Liver (tissue), 9 donors: ENCODE measurements around the gene OGFR. TPM values are rescaled to one million over a fixed set of nuclear protein-coding genes. Genes with fewer than 3 reads are reported as not detected.

ENCODE experiments used
- DNase-seq: peaks from one replicate; pipeline ENCODE4 v3.0.0-alpha.2; 2017; ENCODE audit warnings: low spot score
- H3K27ac ChIP-seq, 2 donors: one replicate each; pipeline ENCODE4 v1.7.0; 2013; ENCODE audit warnings: inconsistent platforms in 2 of 2, low read length in 2 of 2, control low read depth in 1 of 2, low read depth in 1 of 2, mild to moderate bottlenecking in 1 of 2
- H3K27me3 ChIP-seq, 4 donors: one replicate each; pipeline versions ENCODE4 v1.6.1 to v1.7.0; 2013; ENCODE audit warnings: low read length in 3 of 4, inconsistent platforms in 1 of 4, mild to moderate bottlenecking in 1 of 4, moderate library complexity in 1 of 4; ENCODE audit not compliant: control insufficient read depth in 4 of 4, insufficient read depth in 4 of 4
- H3K36me3 ChIP-seq, 4 donors: one replicate each; pipeline versions ENCODE4 v1.6.1 to v1.7.0; 2013; ENCODE audit warnings: low read length in 3 of 4, mild to moderate bottlenecking in 3 of 4, low read depth in 1 of 4, moderate library complexity in 1 of 4; ENCODE audit not compliant: control insufficient read depth in 4 of 4, insufficient read depth in 3 of 4
- H3K4me1 ChIP-seq, 4 donors: one replicate each; pipeline versions ENCODE4 v1.6.1 to v1.7.0; 2013; ENCODE audit warnings: low read length in 3 of 4, mild to moderate bottlenecking in 3 of 4, moderate library complexity in 1 of 4; ENCODE audit not compliant: control insufficient read depth in 4 of 4, insufficient read depth in 4 of 4
- H3K4me3 ChIP-seq, 3 donors: one replicate each; pipeline versions ENCODE4 v1.6.1 to v1.7.0; 2013; ENCODE audit warnings: low read length in 3 of 3, control low read depth in 1 of 3, low read depth in 1 of 3, mild to moderate bottlenecking in 1 of 3
- H3K9ac ChIP-seq, 2 donors: one replicate each; pipeline ENCODE4 v1.7.0; 2013; ENCODE audit warnings: low read length in 2 of 2, mild to moderate bottlenecking in 2 of 2, moderate library complexity in 2 of 2, control low read depth in 1 of 2, low read depth in 1 of 2
- H3K9me3 ChIP-seq, 4 donors: one replicate each; pipeline versions ENCODE4 v1.6.1 to v1.7.0; 2013; ENCODE audit warnings: low read length in 3 of 4; ENCODE audit not compliant: control insufficient read depth in 4 of 4
- ATF3 ChIP-seq: IDR thresholded peaks from 2 replicates; pipeline ENCODE4 v1.6.1; 2016; ENCODE audit warnings: antibody characterized with exemption
- EGR1 ChIP-seq, 2 donors: IDR thresholded peaks; 2 replicates each; pipeline ENCODE4 v1.6.1; 2016 to 2018; ENCODE audit warnings: antibody characterized with exemption in 2 of 2, low read depth in 2 of 2
- FOXA1 ChIP-seq: IDR thresholded peaks from 2 replicates; pipeline ENCODE4 v1.6.1; 2016; ENCODE audit warnings: antibody characterized with exemption
- FOXA2 ChIP-seq: IDR thresholded peaks from 2 replicates; pipeline ENCODE4 v1.6.1; 2016; ENCODE audit warnings: antibody characterized with exemption
- GABPA ChIP-seq, 2 donors: IDR thresholded peaks in 1 of 2; conservative IDR thresholded peaks in 1 of 2; 2 replicates each; pipeline ENCODE4 v1.6.1; 2016; ENCODE audit warnings: antibody characterized with exemption in 2 of 2, mild to moderate bottlenecking in 1 of 2, moderate library complexity in 1 of 2
- HNF4A ChIP-seq, 2 donors: conservative IDR thresholded peaks; 2 replicates each; pipeline ENCODE4 v1.6.1; 2016; ENCODE audit warnings: antibody characterized with exemption in 2 of 2, mild to moderate bottlenecking in 2 of 2
- HNF4G ChIP-seq: IDR thresholded peaks from 2 replicates; pipeline ENCODE4 v1.6.1; 2016; ENCODE audit warnings: antibody characterized with exemption
- JUND ChIP-seq, 2 donors: IDR thresholded peaks; 2 replicates each; pipeline ENCODE4 v1.6.1; 2016; ENCODE audit warnings: antibody characterized with exemption in 2 of 2
- MAX ChIP-seq: IDR thresholded peaks from 2 replicates; pipeline ENCODE4 v1.6.1; 2016; ENCODE audit warnings: antibody characterized with exemption
- NR2F2 ChIP-seq: IDR thresholded peaks from 2 replicates; pipeline ENCODE4 v1.6.1; 2016; ENCODE audit warnings: antibody characterized with exemption
- RAD21 ChIP-seq, 2 donors: IDR thresholded peaks; 2 replicates each; pipeline ENCODE4 v1.6.1; 2016; ENCODE audit warnings: antibody characterized with exemption in 2 of 2, mild to moderate bottlenecking in 2 of 2
- RXRA ChIP-seq, 2 donors: IDR thresholded peaks; 2 replicates each; pipeline ENCODE4 v1.6.1; 2017 to 2018; ENCODE audit warnings: antibody characterized with exemption in 2 of 2, mild to moderate bottlenecking in 1 of 2
- SP1 ChIP-seq: IDR thresholded peaks from 2 replicates; pipeline ENCODE4 v1.6.1; 2018; ENCODE audit warnings: antibody characterized with exemption, mild to moderate bottlenecking
- TAF1 ChIP-seq: conservative IDR thresholded peaks from 2 replicates; pipeline ENCODE4 v1.6.1; 2016; ENCODE audit warnings: antibody characterized with exemption, mild to moderate bottlenecking
- YY1 ChIP-seq: IDR thresholded peaks from 2 replicates; pipeline ENCODE4 v1.6.1; 2016; ENCODE audit warnings: antibody characterized with exemption, mild to moderate bottlenecking
- ZBTB33 ChIP-seq: IDR thresholded peaks from 2 replicates; pipeline ENCODE4 v1.6.1; 2016; ENCODE audit warnings: antibody characterized with exemption
- WGBS: extraction: QIAGEN DNeasy Blood & Tissue Kit; methylation state at CpG from one replicate; pipeline ENCODE4 v1.1.7; 2013; 5-methylcytosine and 5-hydroxymethylcytosine counted together
- polyA plus RNA-seq, 2 donors: library from polyadenylated mRNA; stranded (reverse) in 1 of 2; unstranded in 1 of 2; fragments of 200-250 nt in 1 of 2; fragments of >200 nt in 1 of 2; fragmentation: Nextera tagmentation in 1 of 2; extraction: Ambion mirVana in 1 of 2; gene quantifications; one replicate each; pipeline versions ENCODE4 v1.2.1 to v1.2.3, GENCODE V29; 2013 to 2015
- total RNA-seq, 2 donors: library from RNA; depleted of rRNA; stranded (reverse); fragments of >200 nt; gene quantifications; one replicate each; pipeline ENCODE4 v1.2.3, GENCODE V29; 2014
- TF ChIP-seq, protein P1 (sequence below): IDR thresholded peaks from 2 replicates; pipeline ENCODE4 v1.6.1; 2016; ENCODE audit warnings: antibody characterized with exemption, mild to moderate bottlenecking
- donor health status: healthy.
- donor health status: healthy.
- donor health status: healthy.
- donor health status: healthy.
- donor health status: healthy.

OGFR gene
- total RNA-seq (10 to 100 TPM; 22.8 to 59.4 TPM), polyA plus RNA-seq (10 to 100 TPM in 1 of 2 donors, 1 to 10 TPM in 1; 5.9 to 35.9 TPM)

GRCh38 chr20:62804627-62805154 is at the start of gene OGFR:
TSS of gene OGFR (plus strand) at chr20:62804835. CDS start at chr20:62804860, 25 bp downstream.
- DNase-seq = peak; percentile 74
- no peaks in the 10 kb centered on the region for H3K27me3 ChIP-seq
- no peaks in the 10 kb centered on the region for H3K9me3 ChIP-seq
- under 1% methylated on average over 77 of the region's 77 CpGs for WGBS
- peak within 1 kb of the TSS; percentile 83 to 94 (median 94) for H3K4me3 ChIP-seq
- H3K27ac ChIP-seq = peak within 1 kb of the TSS; percentile 96
- peaks cover 11 to 29% (median 18%) of the 10 kb centered on the region in 4 donors for H3K36me3 ChIP-seq
- H3K9ac ChIP-seq = peak within 1 kb of the TSS; percentile 78 to 84
- peaks cover 17 to 46% (median 30%) of the 10 kb centered on the region in 4 donors for H3K4me1 ChIP-seq
- no peak for TF ChIP-seq EGR1 (IDR thresholded peaks at IDR 0.05; ENCODE audit: low read depth in 2 of 2)
- TF ChIP-seq, protein P1, sequence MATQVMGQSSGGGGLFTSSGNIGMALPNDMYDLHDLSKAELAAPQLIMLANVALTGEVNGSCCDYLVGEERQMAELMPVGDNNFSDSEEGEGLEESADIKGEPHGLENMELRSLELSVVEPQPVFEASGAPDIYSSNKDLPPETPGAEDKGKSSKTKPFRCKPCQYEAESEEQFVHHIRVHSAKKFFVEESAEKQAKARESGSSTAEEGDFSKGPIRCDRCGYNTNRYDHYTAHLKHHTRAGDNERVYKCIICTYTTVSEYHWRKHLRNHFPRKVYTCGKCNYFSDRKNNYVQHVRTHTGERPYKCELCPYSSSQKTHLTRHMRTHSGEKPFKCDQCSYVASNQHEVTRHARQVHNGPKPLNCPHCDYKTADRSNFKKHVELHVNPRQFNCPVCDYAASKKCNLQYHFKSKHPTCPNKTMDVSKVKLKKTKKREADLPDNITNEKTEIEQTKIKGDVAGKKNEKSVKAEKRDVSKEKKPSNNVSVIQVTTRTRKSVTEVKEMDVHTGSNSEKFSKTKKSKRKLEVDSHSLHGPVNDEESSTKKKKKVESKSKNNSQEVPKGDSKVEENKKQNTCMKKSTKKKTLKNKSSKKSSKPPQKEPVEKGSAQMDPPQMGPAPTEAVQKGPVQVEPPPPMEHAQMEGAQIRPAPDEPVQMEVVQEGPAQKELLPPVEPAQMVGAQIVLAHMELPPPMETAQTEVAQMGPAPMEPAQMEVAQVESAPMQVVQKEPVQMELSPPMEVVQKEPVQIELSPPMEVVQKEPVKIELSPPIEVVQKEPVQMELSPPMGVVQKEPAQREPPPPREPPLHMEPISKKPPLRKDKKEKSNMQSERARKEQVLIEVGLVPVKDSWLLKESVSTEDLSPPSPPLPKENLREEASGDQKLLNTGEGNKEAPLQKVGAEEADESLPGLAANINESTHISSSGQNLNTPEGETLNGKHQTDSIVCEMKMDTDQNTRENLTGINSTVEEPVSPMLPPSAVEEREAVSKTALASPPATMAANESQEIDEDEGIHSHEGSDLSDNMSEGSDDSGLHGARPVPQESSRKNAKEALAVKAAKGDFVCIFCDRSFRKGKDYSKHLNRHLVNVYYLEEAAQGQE = no peak
- TF ChIP-seq SP1 = no peak
- TF ChIP-seq ZBTB33 = no peak
- TF ChIP-seq YY1 = no peak
- TF ChIP-seq MAX = no peak
- TF ChIP-seq ATF3 = no peak
- TF ChIP-seq HNF4G = no peak
- TF ChIP-seq JUND (IDR thresholded peaks at IDR 0.05) = no peak
- no peak for TF ChIP-seq FOXA2
- TF ChIP-seq NR2F2 = no peak
- no peak for TF ChIP-seq RXRA (IDR thresholded peaks at IDR 0.05)
- TF ChIP-seq RAD21 (IDR thresholded peaks at IDR 0.05) = no peak
- no peak for TF ChIP-seq FOXA1
- TF ChIP-seq GABPA (IDR thresholded peaks at IDR 0.05 in 1 of 2, conservative IDR thresholded peaks at IDR 0.05 in 1 of 2) = no peak
- no peak for TF ChIP-seq HNF4A (conservative IDR thresholded peaks at IDR 0.05)

GRCh38 chr20:62754991-62755356 is 49.7 kb upstream of the OGFR start:
- no peak overlapping the region for H3K27ac ChIP-seq
- peaks cover 0 to 5% (median 2%) of the 10 kb centered on the region in 4 donors for H3K4me1 ChIP-seq
- 89% methylated on average over 1 of the region's 1 CpG for WGBS
- H3K9me3 ChIP-seq = no peaks in the 10 kb centered on the region
- no peak overlapping the region for H3K9ac ChIP-seq
- no peak for TF ChIP-seq TAF1
- H3K4me3 ChIP-seq = no peak overlapping the region
- H3K27me3 ChIP-seq = no peaks in the 10 kb centered on the region
- no peaks in the 10 kb centered on the region for H3K36me3 ChIP-seq
- DNase-seq = no peak
